Measurements from ENCODE around the gene VRK1.

The VRK1 gene

GRCh38 chr14:96911499-96912149 lies 114.4 kb downstream of the VRK1 start:
- Histone ChIP-seq H3K9ac (no peak overlapping the region), H2AFZ (ENCODE audit: low read depth) (no peak overlapping the region), H3K4me2 (no peak overlapping the region), H3K79me2 (ENCODE audit: insufficient read depth, low read depth) (no peaks in the 10 kb centered on the region), H3K27me3 (ENCODE audit: insufficient read depth, low read depth) (no peaks in the 10 kb centered on the region), H4K20me1 (ENCODE audit: insufficient read depth) (no peaks in the 10 kb centered on the region), H3K27ac (no peak overlapping the region), H3K4me1 (ENCODE audit: low read depth, poor library complexity, severe bottlenecking) (no peaks in the 10 kb centered on the region), H3K36me3 (ENCODE audit: insufficient read depth) (no peaks in the 10 kb centered on the region), H3K4me3 (IDR thresholded peaks at IDR 0.05; ENCODE audit: insufficient read depth, low read depth, low read length) (no peak overlapping the region)
- TF ChIP-seq CTCF (conservative IDR thresholded peaks at IDR 0.05; ENCODE audit: low read depth, low read length), result no peak

- no peak overlapping the region for H3K27ac ChIP-seq
Measured at GRCh38 chr14:96914571-96915128, 117.5 kb downstream of the VRK1 start.

GRCh38 chr14:96915478-96915877 lies 118.3 kb downstream of the VRK1 start:
- Histone ChIP-seq H4K20me1 (ENCODE audit: insufficient read depth) (no peaks in the 10 kb centered on the region), H3K27me3 (ENCODE audit: insufficient read depth, low read depth) (no peaks in the 10 kb centered on the region), H3K4me2 (no peak overlapping the region), H3K79me2 (ENCODE audit: insufficient read depth, low read depth) (no peaks in the 10 kb centered on the region), H3K27ac (no peak overlapping the region), H3K36me3 (ENCODE audit: insufficient read depth) (no peaks in the 10 kb centered on the region), H2AFZ (ENCODE audit: low read depth) (no peak overlapping the region), H3K4me1 (ENCODE audit: low read depth, poor library complexity, severe bottlenecking) (no peaks in the 10 kb centered on the region), H3K9ac (no peak overlapping the region), H3K4me3 (IDR thresholded peaks at IDR 0.05; ENCODE audit: insufficient read depth, low read depth, low read length) (no peak overlapping the region)
- TF ChIP-seq CTCF (conservative IDR thresholded peaks at IDR 0.05; ENCODE audit: low read depth, low read length), result no peak

More at GRCh38 chr14:96914571-96915128, 117.5 kb downstream of the VRK1 start:
- Histone ChIP-seq H3K36me3 (ENCODE audit: insufficient read depth) (no peaks in the 10 kb centered on the region), H3K4me3 (IDR thresholded peaks at IDR 0.05; ENCODE audit: insufficient read depth, low read depth, low read length) (no peak overlapping the region), H3K79me2 (ENCODE audit: insufficient read depth, low read depth) (no peaks in the 10 kb centered on the region), H3K9ac (no peak overlapping the region), H2AFZ (ENCODE audit: low read depth) (no peak overlapping the region), H3K4me1 (ENCODE audit: low read depth, poor library complexity, severe bottlenecking) (no peaks in the 10 kb centered on the region), H4K20me1 (ENCODE audit: insufficient read depth) (no peaks in the 10 kb centered on the region), H3K27me3 (ENCODE audit: insufficient read depth, low read depth) (no peaks in the 10 kb centered on the region), H3K4me2 (no peak overlapping the region)
- TF ChIP-seq CTCF (conservative IDR thresholded peaks at IDR 0.05; ENCODE audit: low read depth, low read length), result no peak

GRCh38 chr14:96916751-96917150 lies 119.6 kb downstream of the VRK1 start:
- Histone ChIP-seq H3K36me3 (ENCODE audit: insufficient read depth) (no peaks in the 10 kb centered on the region), H3K9ac (no peak overlapping the region)
- TF ChIP-seq CTCF (conservative IDR thresholded peaks at IDR 0.05; ENCODE audit: low read depth, low read length), result no peak

More at GRCh38 chr14:96916751-96917150, 119.6 kb downstream of the VRK1 start:
- H3K27me3 ChIP-seq (ENCODE audit: insufficient read depth, low read depth), result no peaks in the 10 kb centered on the region
- H3K27ac ChIP-seq, result no peak overlapping the region
- no peak overlapping the region for H3K4me2 ChIP-seq
- H3K4me3 ChIP-seq (IDR thresholded peaks at IDR 0.05; ENCODE audit: insufficient read depth, low read depth, low read length), result no peak overlapping the region
- no peaks in the 10 kb centered on the region for H3K79me2 ChIP-seq (ENCODE audit: insufficient read depth, low read depth)
- no peak overlapping the region for H2AFZ ChIP-seq (ENCODE audit: low read depth)
- no peaks in the 10 kb centered on the region for H3K4me1 ChIP-seq (ENCODE audit: low read depth, poor library complexity, severe bottlenecking)
- no peaks in the 10 kb centered on the region for H4K20me1 ChIP-seq (ENCODE audit: insufficient read depth)

Data from KMS-11 (cell line).